Adrenal gland (tissue), 12 donors: ENCODE results near the gene HLF. TPM values are rescaled to one million over a fixed set of nuclear protein-coding genes. Genes with fewer than 3 reads are reported as not detected.

Source experiments
- DNase-seq, 7 donors: peaks; one replicate each; pipeline ENCODE4 v3.0.0-alpha.2; 2019 to 2020
- H3K27ac ChIP-seq, 5 donors: fragments of 200-600 bp; sonication (generic) in 4 of 5; 1 replicate in 3 of 5; 2 replicates in 2 of 5; pipeline versions ENCODE4 v1.5.1 to v1.8.0; 2016 to 2020; ENCODE audit warnings: mild to moderate bottlenecking in 1 of 5
- H3K27me3 ChIP-seq: fragments of 200-600 bp; 2 replicates; pipeline ENCODE4 v1.8.0; 2021
- H3K36me3 ChIP-seq, 2 donors: fragments of 200-600 bp; replicated peaks in 1 of 2; 1 replicate in 1 of 2; 2 replicates in 1 of 2; pipeline versions ENCODE4 v1.5.1 to v1.8.0; 2018 to 2022
- H3K4me1 ChIP-seq, 2 donors: fragments of 200-600 bp; replicated peaks in 1 of 2; 1 replicate in 1 of 2; 2 replicates in 1 of 2; pipeline versions ENCODE4 v1.5.1 to v1.8.0; 2018 to 2021
- H3K4me3 ChIP-seq, 4 donors: fragments of 200-600 bp; sonication (generic) in 3 of 4; one replicate each; pipeline ENCODE4 v1.5.1; 2016 to 2018
- H3K9me3 ChIP-seq, 3 donors: fragments of 200-600 bp; sonication (generic) in 1 of 3; replicated peaks in 1 of 3; 1 replicate in 2 of 3; 2 replicates in 1 of 3; pipeline versions ENCODE4 v1.5.1 to v1.8.0; 2016 to 2021
- CTCF ChIP-seq, 6 experiments: fragments of 450-650 bp in 4 of 6; fragments of 200-600 bp in 2 of 6; sonication (generic) in 1 of 6; IDR thresholded peaks; 1 replicate in 5 of 6; 2 replicates in 1 of 6; pipeline versions ENCODE4 v1.5.1 to v1.8.0; 2016 to 2021; ENCODE audit warnings: antibody characterized with exemption in 6 of 6, mild to moderate bottlenecking in 2 of 6, moderate library complexity in 1 of 6
- POLR2A ChIP-seq, 2 donors: fragments of 450-650 bp; IDR thresholded peaks; one replicate each; pipeline ENCODE4 v1.6.1; 2017; ENCODE audit warnings: antibody characterized with exemption in 2 of 2, mild to moderate bottlenecking in 2 of 2, moderate library complexity in 1 of 2
- WGBS, 4 donors: extraction: QIAGEN DNeasy Blood & Tissue Kit in 2 of 4; methylation state at CpG; one replicate each; pipeline versions ENCODE4 v1.1.5 to v1.1.7; 2013 to 2017; 5-methylcytosine and 5-hydroxymethylcytosine counted together
- intact Hi-C, 2 donors: fragments of 100-400 bp; cut with DNase I; formaldehyde crosslinking; loops; one replicate each; pipeline versions ENCODE4 v1.14.1 to v1.15.0; 2022 to 2023
- polyA plus RNA-seq, 3 donors: library from polyadenylated mRNA; stranded (reverse); fragments of 200-250 nt in 2 of 3; fragments of 350-450 nt in 1 of 3; fragmentation: Illumina TruSeq in 1 of 3; extraction: RNeasy Lipid Tissue Mini Kit (QIAGEN cat#74804) in 1 of 3; gene quantifications; one replicate each; pipeline ENCODE4 v1.2.3, GENCODE V29; 2013 to 2014
- total RNA-seq, 9 donors: library from RNA; depleted of rRNA in 4 of 9; stranded (reverse); fragments of >200 nt in 4 of 9; fragments of 120-200 nt in 1 of 9; fragmentation: NEBNext Ultra II Directional in 1 of 9; extraction: Animal tissue kit (Norgen Biotek cat#: 25700) in 1 of 9; gene quantifications; one replicate each; pipeline versions ENCODE4 v1.1.0 to v1.2.4, GENCODE V29; 2013 to 2023
- donor health status: healthy with polysubstance abuse.
- donor health status: Bipolar disorder and iron deficiency.
- donor health status: DM: yes; HTN: yes; CAD: no.
- donor health status: DM: no; HTN: no; CAD: no.
- donor health status: DM: no; HTN: no; CAD: no.
- donor health status: DM: yes; HTN: yes; CAD: no.

Gene HLF
- total and polyA plus RNA-seq, 12 donors: 1.3 to 74.3 (median 27.0) TPM

- no peaks in the 10 kb centered on the region for H3K4me1 ChIP-seq
- intact Hi-C loops: no loop called here
- H3K9me3 ChIP-seq: no peaks in the 10 kb centered on the region
- no peak for TF ChIP-seq POLR2A (IDR thresholded peaks at IDR 0.05)
- no peak for TF ChIP-seq CTCF (IDR thresholded peaks at IDR 0.05)
- DNase-seq: no peak
- no peak overlapping the region for H3K27ac ChIP-seq
- no peaks in the 10 kb centered on the region for H3K27me3 ChIP-seq
- H3K4me3 ChIP-seq: no peak overlapping the region
- WGBS, 4 donors: 45 to 70% (median 58%) methylated on average over 3 of the region's 3 CpGs
- H3K36me3 ChIP-seq: no peaks in the 10 kb centered on the region
These were observed 44.8 kb upstream of the HLF start for GRCh38 chr17:55219934-55220333.

GRCh38 chr17:55223524-55223923, 41.2 kb upstream of the HLF start:
- Histone ChIP-seq H3K4me3 (no peak overlapping the region), H3K36me3 (no peaks in the 10 kb centered on the region), H3K27me3 (no peaks in the 10 kb centered on the region), H3K27ac (no peak overlapping the region), H3K4me1 (no peaks in the 10 kb centered on the region), H3K9me3 (no peaks in the 10 kb centered on the region)
- WGBS, 4 donors: 57 to 60% (median 58%) methylated on average over 3 of the region's 3 CpGs
- intact Hi-C loops: no loop called here
- TF ChIP-seq POLR2A (IDR thresholded peaks at IDR 0.05): no peak
- no peak for TF ChIP-seq CTCF (IDR thresholded peaks at IDR 0.05)
- DNase-seq: no peak

- Histone ChIP-seq H3K27ac (no peak overlapping the region), H3K36me3 (no peaks in the 10 kb centered on the region), H3K4me3 (no peak overlapping the region), H3K27me3 (no peaks in the 10 kb centered on the region), H3K9me3 (no peaks in the 10 kb centered on the region), H3K4me1 (no peaks in the 10 kb centered on the region)
- DNase-seq: no peak
- intact Hi-C loops: no loop called here
- 60 to 67% (median 65%) methylated on average over 2 of the region's 2 CpGs for WGBS, 4 donors
- TF ChIP-seq POLR2A (IDR thresholded peaks at IDR 0.05) (no peak), CTCF (IDR thresholded peaks at IDR 0.05) (no peak)
These were observed 40.0 kb upstream of the HLF start for GRCh38 chr17:55224746-55225145.

- H3K4me1 ChIP-seq: no peaks in the 10 kb centered on the region
- no peaks in the 10 kb centered on the region for H3K9me3 ChIP-seq
- H3K4me3 ChIP-seq: no peak overlapping the region
- no peaks in the 10 kb centered on the region for H3K36me3 ChIP-seq
- no peaks in the 10 kb centered on the region for H3K27me3 ChIP-seq
- 88 to 95% (median 90%) methylated on average over 5 of the region's 5 CpGs for WGBS, 4 donors
- H3K27ac ChIP-seq: no peak overlapping the region
- TF ChIP-seq CTCF (IDR thresholded peaks at IDR 0.05) (no peak), POLR2A (IDR thresholded peaks at IDR 0.05) (no peak)
- intact Hi-C loops: no loop called here
- DNase-seq: no peak
These were observed 39.5 kb upstream of the HLF start for GRCh38 chr17:55225237-55225636.
